Uterus (tissue), 2 donors: ENCODE results near the gene UBXN2A.

Experiments
- POLR2A ChIP-seq, 2 donors: fragments of 450-650 bp; IDR thresholded peaks; one replicate each; pipeline ENCODE4 v1.6.1; 2016; ENCODE audit warnings: antibody characterized with exemption in 2 of 2, mild to moderate bottlenecking in 1 of 2, moderate library complexity in 1 of 2
- TF ChIP-seq, protein P1 (sequence below), 4 experiments: fragments of 200-600 bp in 2 of 4; fragments of 450-650 bp in 2 of 4; sonication (generic) in 2 of 4; IDR thresholded peaks; one replicate each; pipeline ENCODE4 v1.5.1; 2016 to 2019; ENCODE audit warnings: antibody characterized with exemption in 4 of 4, mild to moderate bottlenecking in 2 of 4, moderate library complexity in 1 of 4

DNA sequence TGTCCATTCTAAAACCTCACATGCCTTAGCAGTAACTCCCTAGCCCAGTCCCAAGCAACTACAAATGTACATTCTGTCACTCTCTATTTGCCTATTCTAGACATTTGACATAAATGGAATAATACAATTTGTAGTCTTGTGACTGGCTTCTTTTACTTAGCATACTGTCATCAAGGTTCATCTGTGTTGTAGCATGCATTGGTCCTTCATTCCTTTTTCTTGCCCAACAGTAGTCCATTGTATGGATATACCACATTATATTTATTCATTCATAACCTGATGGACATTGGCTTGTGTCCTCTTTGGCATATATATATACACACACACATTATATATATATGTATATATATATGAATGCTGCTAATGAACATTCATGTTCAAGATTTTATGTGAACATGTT is 67.4 kb downstream of the UBXN2A start:
- TF ChIP-seq POLR2A (IDR thresholded peaks at IDR 0.05) = no peak
- TF ChIP-seq, protein P1, sequence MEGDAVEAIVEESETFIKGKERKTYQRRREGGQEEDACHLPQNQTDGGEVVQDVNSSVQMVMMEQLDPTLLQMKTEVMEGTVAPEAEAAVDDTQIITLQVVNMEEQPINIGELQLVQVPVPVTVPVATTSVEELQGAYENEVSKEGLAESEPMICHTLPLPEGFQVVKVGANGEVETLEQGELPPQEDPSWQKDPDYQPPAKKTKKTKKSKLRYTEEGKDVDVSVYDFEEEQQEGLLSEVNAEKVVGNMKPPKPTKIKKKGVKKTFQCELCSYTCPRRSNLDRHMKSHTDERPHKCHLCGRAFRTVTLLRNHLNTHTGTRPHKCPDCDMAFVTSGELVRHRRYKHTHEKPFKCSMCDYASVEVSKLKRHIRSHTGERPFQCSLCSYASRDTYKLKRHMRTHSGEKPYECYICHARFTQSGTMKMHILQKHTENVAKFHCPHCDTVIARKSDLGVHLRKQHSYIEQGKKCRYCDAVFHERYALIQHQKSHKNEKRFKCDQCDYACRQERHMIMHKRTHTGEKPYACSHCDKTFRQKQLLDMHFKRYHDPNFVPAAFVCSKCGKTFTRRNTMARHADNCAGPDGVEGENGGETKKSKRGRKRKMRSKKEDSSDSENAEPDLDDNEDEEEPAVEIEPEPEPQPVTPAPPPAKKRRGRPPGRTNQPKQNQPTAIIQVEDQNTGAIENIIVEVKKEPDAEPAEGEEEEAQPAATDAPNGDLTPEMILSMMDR (IDR thresholded peaks at IDR 0.05) = no peak
